Fibroblast of pulmonary artery (primary cell): ENCODE measurements around the gene RANBP10.

Experiments used
- DNase-seq: peaks from one replicate; pipeline ENCODE4 v3.0.0-alpha.2; 2010; ENCODE audit warnings: low read depth
- H3K4me3 ChIP-seq: replicated peaks from 2 replicates; pipeline ENCODE4 v1.5.1; 2011; ENCODE audit warnings: low read depth, mild to moderate bottlenecking, control low read depth, low read length, moderate library complexity
- CTCF ChIP-seq: IDR thresholded peaks from 2 replicates; pipeline ENCODE4 v1.5.1; 2011; ENCODE audit warnings: mild to moderate bottlenecking, control low read depth, low read length, inconsistent platforms; ENCODE audit errors: missing control alignments

Gene RANBP10

GRCh38 chr16:67678354-67679023, 127.9 kb downstream of the RANBP10 start:
- no peak for TF ChIP-seq CTCF
- no peak for DNase-seq

GRCh38 chr16:67677712-67678111, 128.6 kb downstream of the RANBP10 start:
- no peak overlapping the region for H3K4me3 ChIP-seq
- DNase-seq: no peak
- no peak for TF ChIP-seq CTCF

More at GRCh38 chr16:67678354-67679023, 127.9 kb downstream of the RANBP10 start:
- no peak overlapping the region for H3K4me3 ChIP-seq

- no peak for DNase-seq
- TF ChIP-seq CTCF: no peak
- H3K4me3 ChIP-seq: no peak overlapping the region
Observed at GRCh38 chr16:67676939-67677338, 129.4 kb downstream of the RANBP10 start.

GRCh38 chr16:67676516-67676915, 129.8 kb downstream of the RANBP10 start:
- TF ChIP-seq CTCF: no peak
- DNase-seq: no peak
- H3K4me3 ChIP-seq: no peak overlapping the region

- no peak for TF ChIP-seq CTCF
- H3K4me3 ChIP-seq: no peak overlapping the region
- no peak for DNase-seq
Observed at GRCh38 chr16:67675999-67676398, 130.4 kb downstream of the RANBP10 start.

- no peak for DNase-seq
- H3K4me3 ChIP-seq: no peak overlapping the region
- no peak for TF ChIP-seq CTCF
Observed at GRCh38 chr16:67675579-67675935, 130.8 kb downstream of the RANBP10 start.
